Suprapubic skin (tissue), 3 donors: ENCODE data around the gene PNMA1.

Experiments
- EP300 ChIP-seq: sonication (generic); formaldehyde crosslinking; IDR thresholded peaks from one replicate; pipeline ENCODE4 v1.6.1; 2017; ENCODE audit warnings: antibody characterized with exemption
- POLR2A ChIP-seq, 2 donors: fragments of 450-650 bp; IDR thresholded peaks; one replicate each; pipeline ENCODE4 v1.6.1; 2017; ENCODE audit warnings: antibody characterized with exemption in 2 of 2, mild to moderate bottlenecking in 2 of 2, moderate library complexity in 2 of 2
- TF ChIP-seq, protein P1 (sequence below), 2 donors: fragments of 200-600 bp in 1 of 2; fragments of 450-650 bp in 1 of 2; sonication (generic) in 1 of 2; IDR thresholded peaks; one replicate each; pipeline ENCODE4 v1.5.1; 2016 to 2019; ENCODE audit warnings: antibody characterized with exemption in 2 of 2, mild to moderate bottlenecking in 1 of 2, moderate library complexity in 1 of 2

DNA sequence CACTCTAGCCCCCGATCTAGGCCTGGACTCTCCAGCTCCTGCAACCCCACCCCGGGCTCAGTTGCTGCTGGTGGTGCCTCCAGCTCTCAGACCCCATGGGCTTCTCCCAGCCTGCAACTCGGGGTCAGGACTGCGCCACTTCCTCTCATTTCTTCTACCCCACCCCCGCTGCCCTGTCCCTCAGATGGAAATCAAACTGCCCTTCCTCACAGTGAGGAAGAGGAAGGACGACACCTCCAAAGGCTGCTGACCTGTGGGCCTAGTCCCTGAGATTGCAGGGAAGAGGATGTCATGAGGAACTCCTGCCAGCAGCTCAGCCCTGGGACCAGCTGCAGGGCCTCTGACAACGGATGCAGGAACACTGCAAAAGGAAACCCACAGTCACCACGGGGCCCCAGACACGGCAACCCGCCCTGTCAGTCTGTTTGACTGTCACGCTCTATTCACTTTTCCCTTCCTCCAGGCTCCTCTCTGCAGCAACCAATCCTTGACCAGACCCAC lies 29.3 kb upstream of the PNMA1 start:
- TF ChIP-seq POLR2A (IDR thresholded peaks at IDR 0.05) (no peak), EP300 (no peak)
- TF ChIP-seq, protein P1, sequence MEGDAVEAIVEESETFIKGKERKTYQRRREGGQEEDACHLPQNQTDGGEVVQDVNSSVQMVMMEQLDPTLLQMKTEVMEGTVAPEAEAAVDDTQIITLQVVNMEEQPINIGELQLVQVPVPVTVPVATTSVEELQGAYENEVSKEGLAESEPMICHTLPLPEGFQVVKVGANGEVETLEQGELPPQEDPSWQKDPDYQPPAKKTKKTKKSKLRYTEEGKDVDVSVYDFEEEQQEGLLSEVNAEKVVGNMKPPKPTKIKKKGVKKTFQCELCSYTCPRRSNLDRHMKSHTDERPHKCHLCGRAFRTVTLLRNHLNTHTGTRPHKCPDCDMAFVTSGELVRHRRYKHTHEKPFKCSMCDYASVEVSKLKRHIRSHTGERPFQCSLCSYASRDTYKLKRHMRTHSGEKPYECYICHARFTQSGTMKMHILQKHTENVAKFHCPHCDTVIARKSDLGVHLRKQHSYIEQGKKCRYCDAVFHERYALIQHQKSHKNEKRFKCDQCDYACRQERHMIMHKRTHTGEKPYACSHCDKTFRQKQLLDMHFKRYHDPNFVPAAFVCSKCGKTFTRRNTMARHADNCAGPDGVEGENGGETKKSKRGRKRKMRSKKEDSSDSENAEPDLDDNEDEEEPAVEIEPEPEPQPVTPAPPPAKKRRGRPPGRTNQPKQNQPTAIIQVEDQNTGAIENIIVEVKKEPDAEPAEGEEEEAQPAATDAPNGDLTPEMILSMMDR (IDR thresholded peaks at IDR 0.05): no peak
